Mucosa of descending colon (tissue), 3 donors: ENCODE data around the gene IL12RB2. TPM values are rescaled to one million over a fixed set of nuclear protein-coding genes. Genes with fewer than 3 reads are reported as not detected.

ENCODE experiments used
- ATAC-seq: fragments of 200-7000 bp; cut with Tn5 transposase; one replicate; pipeline ENCODE4 v1.9.1; 2020; ENCODE audit warnings: mild to moderate bottlenecking, moderate library complexity
- DNase-seq, 3 donors: peaks; one replicate each; pipeline ENCODE4 v3.0.0-alpha.2; 2020
- H3K36me3 ChIP-seq: fragments of 200-600 bp; one replicate; pipeline ENCODE4 v1.8.0; 2021; ENCODE audit warnings: low read depth, mild to moderate bottlenecking
- H3K4me1 ChIP-seq: fragments of 200-600 bp; one replicate; pipeline ENCODE4 v1.8.0; 2021; ENCODE audit warnings: low read depth, mild to moderate bottlenecking
- H3K4me3 ChIP-seq: fragments of 200-600 bp; one replicate; pipeline ENCODE4 v1.8.0; 2021; ENCODE audit warnings: mild to moderate bottlenecking
- H3K9me3 ChIP-seq: fragments of 200-600 bp; one replicate; pipeline ENCODE4 v1.8.0; 2021; ENCODE audit warnings: mild to moderate bottlenecking
- intact Hi-C, 2 donors: fragments of 100-400 bp; cut with DNase I in 1 of 2; cut with micrococcal nuclease in 1 of 2; formaldehyde crosslinking; loops; one replicate each; pipeline versions ENCODE4 v1.11.0 to v1.11.1; 2022; cut with DNase I, micrococcal nuclease
- total RNA-seq, 3 donors: library from RNA; stranded (reverse); fragmentation: NEBNext Ultra II Directional in 2 of 3; extraction: Animal tissue kit (Norgen Biotek cat#: 25700) in 2 of 3; gene quantifications; one replicate each; pipeline versions ENCODE4 v1.2.1 to v1.2.4, GENCODE V29; 2021 to 2023
- TF ChIP-seq, protein P1 (sequence below): fragments of 200-600 bp; IDR thresholded peaks from one replicate; pipeline ENCODE4 v1.8.0; 2022; ENCODE audit warnings: antibody characterized with exemption, mild to moderate bottlenecking
- donor health status: DM: no; HTN: no; CAD: no; lungs with moderate emphysema.
- donor health status: DM: no; HTN: no; CAD: no.
- donor health status: DM: no; HTN: yes; CAD: no.

IL12RB2 gene
- total RNA-seq, 3 donors from 2014 or later: 0.55 to 1.7 (median 0.92) TPM

DNA sequence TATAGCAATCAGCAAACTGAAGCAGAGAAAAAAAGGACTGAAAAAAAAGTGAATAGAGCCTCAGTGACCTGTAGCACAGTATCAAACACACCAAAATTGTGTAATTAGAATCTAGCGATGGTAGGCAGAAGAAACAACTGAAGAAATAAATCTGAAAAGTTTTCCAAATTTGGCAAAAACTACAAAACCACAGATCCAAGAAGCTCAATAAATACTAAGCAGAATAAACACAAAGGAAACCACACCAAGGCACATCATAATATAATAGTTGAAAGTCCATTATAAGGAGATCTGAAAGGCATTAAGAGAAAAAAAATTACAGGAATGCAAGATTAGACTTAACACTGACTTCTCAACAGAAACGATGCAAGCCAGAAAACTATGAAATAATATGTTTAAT is 7.1 kb upstream of the IL12RB2 start:
- Histone ChIP-seq H3K4me3 (no peak overlapping the region), H3K9me3 (no peaks in the 10 kb centered on the region), H3K36me3 (no peaks in the 10 kb centered on the region), H3K4me1 (no peaks in the 10 kb centered on the region)
- intact Hi-C loops: no loop called here
- no peak for ATAC-seq
- DNase-seq: no peak
- TF ChIP-seq, protein P1, sequence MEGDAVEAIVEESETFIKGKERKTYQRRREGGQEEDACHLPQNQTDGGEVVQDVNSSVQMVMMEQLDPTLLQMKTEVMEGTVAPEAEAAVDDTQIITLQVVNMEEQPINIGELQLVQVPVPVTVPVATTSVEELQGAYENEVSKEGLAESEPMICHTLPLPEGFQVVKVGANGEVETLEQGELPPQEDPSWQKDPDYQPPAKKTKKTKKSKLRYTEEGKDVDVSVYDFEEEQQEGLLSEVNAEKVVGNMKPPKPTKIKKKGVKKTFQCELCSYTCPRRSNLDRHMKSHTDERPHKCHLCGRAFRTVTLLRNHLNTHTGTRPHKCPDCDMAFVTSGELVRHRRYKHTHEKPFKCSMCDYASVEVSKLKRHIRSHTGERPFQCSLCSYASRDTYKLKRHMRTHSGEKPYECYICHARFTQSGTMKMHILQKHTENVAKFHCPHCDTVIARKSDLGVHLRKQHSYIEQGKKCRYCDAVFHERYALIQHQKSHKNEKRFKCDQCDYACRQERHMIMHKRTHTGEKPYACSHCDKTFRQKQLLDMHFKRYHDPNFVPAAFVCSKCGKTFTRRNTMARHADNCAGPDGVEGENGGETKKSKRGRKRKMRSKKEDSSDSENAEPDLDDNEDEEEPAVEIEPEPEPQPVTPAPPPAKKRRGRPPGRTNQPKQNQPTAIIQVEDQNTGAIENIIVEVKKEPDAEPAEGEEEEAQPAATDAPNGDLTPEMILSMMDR: no peak

DNA sequence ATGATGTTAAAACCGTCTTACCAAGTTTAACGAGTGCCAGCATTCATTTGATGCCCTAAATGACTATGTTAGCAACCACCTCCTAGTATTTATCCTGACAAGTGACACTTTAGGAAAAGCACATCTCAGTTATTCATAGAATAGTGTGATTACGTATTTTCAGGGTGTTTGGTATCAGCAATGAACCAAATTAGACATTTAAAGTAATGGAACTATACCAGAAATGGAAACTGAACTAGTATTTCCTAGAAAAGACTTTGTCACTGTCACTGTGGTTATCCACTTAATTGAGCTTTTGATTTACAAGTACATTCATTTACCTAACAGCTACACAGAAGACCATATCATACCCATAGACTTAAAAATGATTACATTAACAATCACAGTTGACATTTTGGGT is 3.6 kb upstream of the IL12RB2 start:
- TF ChIP-seq, protein P1: no peak
- DNase-seq (no peak), ATAC-seq (no peak)
- Histone ChIP-seq H3K4me1 (peaks cover 6% of the 10 kb centered on the region), H3K4me3 (no peak overlapping the region), H3K9me3 (no peaks in the 10 kb centered on the region), H3K36me3 (no peaks in the 10 kb centered on the region)
- intact Hi-C loops: no loop called here

DNA sequence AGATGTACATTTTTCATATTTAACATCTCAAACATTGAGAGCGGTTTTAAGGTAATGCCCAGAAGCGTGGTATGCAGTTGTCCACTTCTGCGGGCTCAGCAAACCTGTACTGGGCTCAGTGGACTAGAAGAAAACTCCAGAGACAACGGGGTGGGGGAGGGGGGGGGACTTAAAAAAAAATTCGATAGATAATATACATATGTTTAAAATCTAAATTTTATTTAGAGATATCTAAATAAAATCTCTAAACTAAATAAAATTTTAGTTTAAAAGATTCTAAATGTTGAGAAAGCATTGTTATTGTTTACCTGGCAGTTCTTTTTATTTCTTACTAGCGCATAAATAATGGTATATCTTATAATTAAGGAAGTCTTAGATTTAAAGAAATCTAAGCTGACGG is 1.1 kb upstream of the IL12RB2 start:
- Histone ChIP-seq H3K9me3 (no peaks in the 10 kb centered on the region), H3K36me3 (no peaks in the 10 kb centered on the region), H3K4me3 (no peak overlapping the region), H3K4me1 (peaks cover 6% of the 10 kb centered on the region)
- TF ChIP-seq, protein P1: no peak
- DNase-seq: no peak
- intact Hi-C loops: no loop called here
- no peak for ATAC-seq

DNA sequence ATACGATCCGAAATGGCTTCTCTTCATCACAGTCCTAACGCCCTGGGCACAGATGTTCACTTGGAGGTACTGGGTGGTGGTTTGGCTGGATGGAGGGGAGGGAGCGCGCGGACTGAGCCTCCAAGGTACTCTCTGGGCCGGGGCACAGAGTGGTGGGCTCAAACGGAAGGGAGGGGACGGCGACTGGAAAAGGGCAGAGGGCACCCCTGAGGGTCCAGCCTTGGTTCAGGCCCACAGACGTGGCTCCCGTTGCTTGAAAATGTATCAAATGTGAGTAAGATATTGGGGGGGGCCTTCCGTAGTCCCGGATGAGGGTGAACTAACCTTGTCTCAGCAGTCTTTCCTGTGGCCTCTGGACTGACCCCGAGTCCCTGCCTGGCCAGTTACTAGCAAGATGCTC is 463 bp downstream of the IL12RB2 start:
- DNase-seq (no peak), ATAC-seq (no peak)
- Histone ChIP-seq H3K4me1 (peaks cover 6% of the 10 kb centered on the region), H3K4me3 (no peak overlapping the region), H3K9me3 (no peaks in the 10 kb centered on the region), H3K36me3 (no peaks in the 10 kb centered on the region)
- intact Hi-C loops: no loop called here
- TF ChIP-seq, protein P1: no peak

DNA sequence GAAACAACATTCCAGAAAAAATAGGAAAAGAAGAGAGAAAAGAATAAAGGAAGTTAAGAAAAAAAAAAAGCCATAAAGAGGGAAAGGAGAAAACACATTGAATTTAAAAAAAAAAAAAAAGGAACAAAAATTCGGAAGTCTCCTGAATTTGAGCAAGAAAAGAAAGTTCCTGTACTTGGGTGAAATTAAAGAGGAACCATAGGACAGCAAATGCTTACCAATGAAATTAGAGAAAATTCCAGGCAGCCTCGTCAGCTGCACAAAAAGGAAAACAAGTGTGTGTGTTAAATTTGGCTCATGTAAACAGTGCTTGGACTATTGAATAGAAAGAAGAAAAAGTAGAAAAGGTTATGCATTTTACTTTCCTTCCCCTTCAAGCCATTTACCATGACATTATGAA is 4.9 kb downstream of the IL12RB2 start:
- TF ChIP-seq, protein P1: no peak
- no peak overlapping the region for H3K4me3 ChIP-seq
- ATAC-seq: no peak
- H3K36me3 ChIP-seq: no peaks in the 10 kb centered on the region
- H3K4me1 ChIP-seq: peaks cover 4% of the 10 kb centered on the region
- DNase-seq: no peak
- intact Hi-C loops: no loop called here
- H3K9me3 ChIP-seq: no peaks in the 10 kb centered on the region
